Muscle layer of colon (tissue), 2 donors: Measurements from ENCODE around the gene CAMSAP1.

Source experiments
- H3K27ac ChIP-seq: one replicate; pipeline ENCODE4 v1.7.0; 2013; ENCODE audit warnings: low read depth, mild to moderate bottlenecking, low read length, moderate library complexity
- H3K27me3 ChIP-seq, 2 donors: one replicate each; pipeline ENCODE4 v1.7.0; 2013; ENCODE audit warnings: low read length in 2 of 2, mild to moderate bottlenecking in 2 of 2; ENCODE audit not compliant: insufficient read depth in 2 of 2, control insufficient read depth in 1 of 2
- H3K36me3 ChIP-seq: one replicate; pipeline ENCODE4 v1.7.0; 2013; ENCODE audit warnings: mild to moderate bottlenecking, low read length; ENCODE audit not compliant: insufficient read depth
- H3K4me1 ChIP-seq: one replicate; pipeline ENCODE4 v1.7.0; 2013; ENCODE audit warnings: mild to moderate bottlenecking, low read length; ENCODE audit not compliant: insufficient read depth
- H3K4me3 ChIP-seq, 2 donors: one replicate each; pipeline ENCODE4 v1.7.0; 2013; ENCODE audit warnings: low read length in 2 of 2, low read depth in 1 of 2, mild to moderate bottlenecking in 1 of 2, moderate library complexity in 1 of 2
- H3K9ac ChIP-seq: one replicate; pipeline ENCODE4 v1.7.0; 2013; ENCODE audit warnings: low read length
- H3K9me3 ChIP-seq: one replicate; pipeline ENCODE4 v1.7.0; 2013; ENCODE audit warnings: mild to moderate bottlenecking, low read length
- donor health status: abdominal sarcoma.
- donor health status: Adenocarcinoma of cecum.

The CAMSAP1 gene

DNA sequence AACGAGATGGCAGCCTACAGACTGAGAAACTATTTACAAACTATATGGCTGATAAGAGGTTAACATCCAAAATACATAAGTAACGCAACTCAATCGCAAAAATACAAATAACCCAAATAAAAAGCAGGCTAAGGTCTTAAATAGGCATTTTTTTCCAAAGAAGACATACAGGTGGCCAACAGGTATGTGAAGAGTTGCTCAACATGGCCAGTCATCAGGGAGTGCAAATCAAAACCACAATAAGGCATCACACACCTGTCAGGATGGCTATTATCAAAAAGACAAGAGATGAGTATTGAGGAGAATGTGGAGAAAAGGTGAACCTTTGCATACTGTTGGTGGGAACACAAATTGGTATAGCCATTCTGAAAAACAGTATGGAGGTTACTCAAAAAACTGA, 73.5 kb downstream of the CAMSAP1 start:
- Histone ChIP-seq H3K9ac (no peak overlapping the region), H3K27ac (no peak overlapping the region), H3K4me3 (no peak overlapping the region), H3K4me1 (no peaks in the 10 kb centered on the region), H3K9me3 (no peaks in the 10 kb centered on the region), H3K27me3 (no peaks in the 10 kb centered on the region), H3K36me3 (no peaks in the 10 kb centered on the region)

DNA sequence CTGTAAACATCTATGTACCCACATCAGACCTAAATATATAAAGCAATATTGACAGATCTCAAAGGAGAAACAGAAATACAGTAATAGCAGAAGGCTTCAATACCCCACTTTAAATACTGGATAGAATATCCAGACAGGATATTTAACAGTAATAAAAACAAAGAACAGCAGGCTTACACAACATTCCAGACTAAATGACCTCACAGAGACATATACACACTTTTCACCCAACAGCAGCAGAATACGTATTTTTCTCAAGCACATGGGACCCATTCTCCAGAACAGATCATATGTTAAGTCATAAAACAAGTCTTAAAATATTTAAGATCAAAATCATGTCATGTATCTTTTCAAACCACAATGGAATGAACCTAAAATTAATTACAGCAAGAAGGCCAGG, 76.8 kb downstream of the CAMSAP1 start:
- Histone ChIP-seq H3K36me3 (peaks cover 10% of the 10 kb centered on the region), H3K9me3 (no peaks in the 10 kb centered on the region), H3K4me1 (no peaks in the 10 kb centered on the region), H3K9ac (no peak overlapping the region), H3K4me3 (no peak overlapping the region), H3K27ac (no peak overlapping the region), H3K27me3 (no peaks in the 10 kb centered on the region)

DNA sequence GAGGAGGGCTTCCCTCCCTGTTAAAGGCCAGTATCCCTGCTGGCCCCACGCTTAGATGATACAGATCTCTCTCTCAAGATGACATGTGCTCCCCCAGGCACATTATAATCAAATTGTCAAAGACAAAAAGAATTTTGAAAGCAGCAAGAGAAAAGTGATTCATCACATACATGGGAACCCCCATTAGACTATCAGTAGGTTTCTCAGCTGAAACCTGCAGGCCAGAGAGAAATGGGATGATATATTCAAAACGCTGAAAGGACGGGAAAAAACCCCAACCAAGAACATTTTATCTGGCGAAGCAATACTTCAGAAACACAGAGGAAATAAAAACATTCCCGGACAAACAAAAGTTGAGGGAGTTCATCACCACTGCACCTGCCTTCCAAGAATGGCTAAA, 78.7 kb downstream of the CAMSAP1 start:
- Histone ChIP-seq H3K9ac (no peak overlapping the region), H3K36me3 (peaks cover 16% of the 10 kb centered on the region), H3K4me1 (no peaks in the 10 kb centered on the region), H3K27ac (no peak overlapping the region), H3K9me3 (no peaks in the 10 kb centered on the region), H3K4me3 (no peak overlapping the region), H3K27me3 (no peaks in the 10 kb centered on the region)

DNA sequence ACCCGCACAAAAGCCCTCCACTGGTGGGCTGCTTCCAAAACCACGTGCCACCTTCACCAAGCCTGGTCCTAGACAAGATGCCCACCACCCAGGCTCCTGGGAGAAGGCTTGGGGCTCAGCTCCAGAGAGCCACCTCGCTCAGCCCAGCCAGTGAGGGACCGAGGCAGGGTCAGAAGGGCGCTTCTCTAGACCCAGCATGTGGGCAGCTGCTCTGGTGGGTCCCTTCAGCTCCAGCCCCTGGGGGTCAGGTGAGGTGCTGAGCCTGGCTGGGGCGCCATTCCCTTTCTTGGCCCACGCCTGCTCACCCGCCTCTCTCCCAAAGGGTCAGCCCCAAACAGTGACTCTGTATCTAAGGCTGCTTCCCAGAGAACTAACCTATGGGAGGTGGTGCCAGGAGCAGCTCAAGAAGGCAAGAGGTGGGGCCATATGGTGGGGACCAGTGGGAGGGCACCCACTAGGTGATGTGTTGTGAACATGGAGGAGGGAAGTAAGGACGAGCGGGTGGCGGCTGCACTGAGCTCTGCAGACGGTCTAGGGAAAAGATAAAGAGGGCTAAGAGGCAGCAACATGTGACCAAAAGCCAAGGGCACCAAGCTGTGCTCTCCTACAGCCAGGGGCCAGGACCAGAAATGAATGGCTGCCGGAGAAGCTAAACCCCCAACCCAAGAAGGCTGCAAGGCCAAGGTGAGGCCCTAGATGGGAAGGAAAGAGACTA, 79.3 kb downstream of the CAMSAP1 start:
- H3K27ac ChIP-seq: no peak overlapping the region
- H3K36me3 ChIP-seq: peaks cover 22% of the 10 kb centered on the region

DNA sequence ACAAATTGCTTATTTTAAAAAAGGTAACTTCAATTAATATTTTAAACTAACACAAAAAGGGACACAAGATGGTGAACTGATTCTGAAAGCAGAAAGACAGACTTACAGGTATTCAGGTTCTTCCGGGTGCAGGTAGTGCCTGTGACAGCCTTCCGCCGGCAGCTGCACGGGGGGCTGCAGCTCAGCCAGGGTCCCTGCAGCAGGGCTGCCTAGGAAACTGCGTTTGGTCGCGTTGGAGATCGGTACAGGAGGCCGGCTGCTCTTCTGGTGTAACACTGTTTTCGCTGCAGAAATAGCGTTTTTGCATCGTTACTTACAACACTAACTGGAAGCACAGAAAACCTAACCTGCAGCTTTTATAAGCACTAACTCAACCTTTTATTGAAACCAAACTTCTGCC, 80.0 kb downstream of the CAMSAP1 start:
- Histone ChIP-seq H3K27ac (no peak overlapping the region), H3K4me1 (no peaks in the 10 kb centered on the region), H3K27me3 (no peaks in the 10 kb centered on the region), H3K9me3 (no peaks in the 10 kb centered on the region), H3K4me3 (no peak overlapping the region), H3K9ac (no peak overlapping the region), H3K36me3 (peaks cover 30% of the 10 kb centered on the region)

More for the DNA sequence above, 79.3 kb downstream of the CAMSAP1 start:
- no peak overlapping the region for H3K9ac ChIP-seq
- no peak overlapping the region for H3K4me3 ChIP-seq
- H3K27me3 ChIP-seq: no peaks in the 10 kb centered on the region
- no peaks in the 10 kb centered on the region for H3K9me3 ChIP-seq
- no peaks in the 10 kb centered on the region for H3K4me1 ChIP-seq

DNA sequence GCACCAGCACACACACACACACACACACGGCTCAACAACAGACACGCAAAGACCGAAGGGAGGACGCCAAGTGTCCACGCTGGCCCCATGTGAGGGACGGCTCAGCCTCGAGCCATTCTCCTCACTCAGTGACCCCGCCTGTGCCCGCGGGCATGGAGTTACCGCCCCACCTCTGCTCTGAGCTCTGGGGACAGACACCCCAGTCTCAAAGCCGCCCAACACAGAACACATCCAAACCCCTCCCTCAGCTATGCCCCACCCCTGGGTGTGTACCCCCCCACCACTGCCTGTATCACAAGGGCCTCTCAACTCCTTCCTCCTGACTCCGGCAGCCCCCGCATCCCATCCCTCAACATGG, 81.2 kb downstream of the CAMSAP1 start:
- Histone ChIP-seq H3K36me3 (peaks cover 36% of the 10 kb centered on the region), H3K9me3 (no peaks in the 10 kb centered on the region), H3K27me3 (no peaks in the 10 kb centered on the region), H3K27ac (no peak overlapping the region), H3K4me3 (no peak overlapping the region), H3K9ac (no peak overlapping the region), H3K4me1 (no peaks in the 10 kb centered on the region)

DNA sequence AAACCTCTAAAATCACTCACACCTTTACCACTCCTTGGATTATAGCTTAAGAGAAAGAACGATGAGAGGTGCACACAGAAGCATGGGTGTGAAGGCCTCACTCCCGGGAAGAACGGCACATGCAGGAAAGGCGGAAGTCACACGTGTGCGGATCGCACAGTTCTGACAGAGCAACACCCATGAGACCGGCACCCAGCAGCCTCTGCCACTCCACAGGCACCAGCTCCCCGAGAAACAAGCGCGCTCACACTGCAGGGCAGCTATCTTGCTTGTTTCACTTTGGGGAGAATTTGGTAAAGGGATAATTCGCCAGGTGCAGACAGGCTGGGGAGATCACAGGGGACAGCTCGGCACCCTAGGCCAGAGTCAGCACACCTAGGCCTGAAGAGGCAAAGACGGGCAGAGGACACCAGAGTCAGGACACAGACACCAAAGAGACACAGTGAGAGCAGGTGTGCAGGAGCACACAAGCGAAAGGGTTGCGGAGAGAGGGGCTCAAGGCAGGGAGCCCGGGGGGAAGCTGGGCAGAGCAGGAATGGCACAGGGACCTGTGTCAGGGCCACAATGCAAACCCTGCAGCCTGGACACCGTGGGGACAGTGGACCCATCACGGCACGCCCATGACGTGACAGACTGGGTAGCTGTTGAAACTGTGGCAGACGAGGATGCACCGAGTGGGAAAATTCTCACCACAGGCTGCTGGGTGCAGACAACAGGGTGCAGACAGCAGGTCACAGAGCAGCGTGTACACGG, 81.7 kb downstream of the CAMSAP1 start:
- Histone ChIP-seq H3K9ac (no peak overlapping the region), H3K9me3 (no peaks in the 10 kb centered on the region), H3K4me3 (no peak overlapping the region), H3K27me3 (no peaks in the 10 kb centered on the region), H3K36me3 (peaks cover 38% of the 10 kb centered on the region), H3K4me1 (no peaks in the 10 kb centered on the region), H3K27ac (no peak overlapping the region)

DNA sequence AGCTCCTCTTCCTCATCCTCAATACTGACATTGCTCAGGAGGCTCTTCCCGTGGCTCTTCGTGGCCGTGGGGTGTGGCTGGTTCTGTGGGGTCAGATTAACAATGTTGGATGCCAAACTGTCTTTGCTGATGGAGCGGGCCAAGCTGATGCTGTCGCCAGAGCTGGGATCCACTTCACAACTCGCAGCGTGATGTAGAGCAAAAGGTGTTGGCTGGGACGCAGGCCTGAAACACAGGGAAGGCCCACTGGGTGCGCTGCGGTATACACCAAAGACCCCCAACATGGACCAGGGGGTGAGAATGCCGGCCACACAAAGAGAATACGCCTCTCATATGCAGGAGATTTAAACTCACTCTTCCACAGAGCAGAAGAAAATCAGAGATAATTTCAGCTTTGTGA, 84.3 kb downstream of the CAMSAP1 start:
- no peak overlapping the region for H3K4me3 ChIP-seq
- no peak overlapping the region for H3K27ac ChIP-seq
- no peak overlapping the region for H3K9ac ChIP-seq
- H3K4me1 ChIP-seq: no peaks in the 10 kb centered on the region
- no peaks in the 10 kb centered on the region for H3K9me3 ChIP-seq
- H3K27me3 ChIP-seq: no peaks in the 10 kb centered on the region
- H3K36me3 ChIP-seq: peaks cover 48% of the 10 kb centered on the region

DNA sequence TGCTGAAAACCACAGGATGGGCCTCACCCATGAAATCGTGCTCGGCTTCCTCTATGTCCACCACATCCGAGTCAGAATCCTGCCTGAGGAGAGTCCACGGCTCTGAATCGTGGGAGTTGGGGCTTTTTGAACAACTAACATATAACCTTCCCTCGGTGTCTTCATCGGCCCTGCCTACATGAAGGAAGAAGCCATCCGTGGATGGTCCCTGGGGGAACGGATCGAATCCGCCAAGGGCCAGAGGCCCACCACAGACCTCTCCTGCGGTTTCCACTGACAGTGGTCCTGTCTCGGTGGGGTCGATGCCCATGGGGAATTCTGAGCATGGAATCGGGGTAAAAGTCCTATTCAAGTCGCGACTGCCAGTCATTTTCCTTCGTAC, 85.0 kb downstream of the CAMSAP1 start:
- Histone ChIP-seq H3K4me1 (no peaks in the 10 kb centered on the region), H3K27me3 (no peaks in the 10 kb centered on the region), H3K27ac (no peak overlapping the region), H3K9me3 (no peaks in the 10 kb centered on the region), H3K36me3 (peaks cover 54% of the 10 kb centered on the region), H3K4me3 (no peak overlapping the region), H3K9ac (no peak overlapping the region)

DNA sequence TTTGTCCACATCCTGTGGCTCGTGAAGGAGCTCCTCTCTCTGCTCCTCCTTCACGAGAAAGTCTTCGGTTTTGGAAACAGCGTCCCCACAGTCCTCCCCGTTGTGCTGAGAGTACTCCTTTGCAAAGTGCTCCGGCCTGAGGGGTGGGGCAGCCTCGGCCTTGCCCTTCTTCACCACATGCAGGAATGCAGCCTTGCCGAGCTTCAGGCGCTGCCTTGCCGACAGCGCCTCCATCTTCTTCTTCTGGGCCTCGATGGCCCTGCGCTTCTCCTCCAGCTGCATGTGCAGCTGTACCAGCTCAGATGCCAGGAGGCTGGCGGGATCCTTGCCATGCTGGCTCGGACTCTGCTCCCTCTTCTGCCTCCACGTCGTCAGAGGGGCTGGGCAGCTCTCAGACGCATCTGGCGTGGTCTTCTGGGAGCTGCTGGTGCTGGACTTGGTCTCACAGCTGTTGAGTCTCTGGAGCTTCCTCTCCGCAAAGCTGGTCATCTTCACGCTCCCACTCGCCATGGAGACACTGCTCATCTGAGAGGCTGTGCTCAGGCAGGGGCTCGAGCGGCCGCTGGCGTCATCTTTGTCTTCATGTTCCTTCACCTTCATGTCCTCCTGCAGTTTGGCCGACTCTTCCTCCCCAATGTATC, 85.5 kb downstream of the CAMSAP1 start:
- Histone ChIP-seq H3K27ac (no peak overlapping the region), H3K9ac (no peak overlapping the region), H3K4me1 (no peaks in the 10 kb centered on the region), H3K9me3 (no peaks in the 10 kb centered on the region), H3K4me3 (no peak overlapping the region), H3K36me3 (peaks cover 54% of the 10 kb centered on the region), H3K27me3 (no peaks in the 10 kb centered on the region)

DNA sequence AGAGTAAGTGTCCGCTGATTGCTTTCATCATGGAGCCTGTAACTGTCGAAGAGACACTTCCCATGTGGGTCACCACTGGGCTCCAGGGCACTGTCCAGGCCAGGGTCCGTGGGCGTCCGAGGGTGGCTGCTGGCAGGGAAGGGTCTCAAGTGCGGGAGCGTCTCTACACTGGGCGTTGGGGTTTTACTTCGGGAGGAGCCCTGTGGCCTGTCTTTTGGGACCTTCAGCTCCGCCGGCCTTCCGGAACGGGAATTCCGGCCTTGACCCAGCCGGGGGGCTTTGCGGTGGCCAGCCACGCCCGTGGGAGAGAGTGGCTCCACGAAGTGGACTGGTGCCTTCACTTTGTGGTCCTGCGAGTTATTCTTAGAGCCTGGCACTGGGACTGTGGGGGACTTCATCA, 86.2 kb downstream of the CAMSAP1 start:
- Histone ChIP-seq H3K27ac (no peak overlapping the region), H3K4me1 (no peaks in the 10 kb centered on the region), H3K9ac (no peak overlapping the region), H3K9me3 (no peaks in the 10 kb centered on the region), H3K4me3 (no peak overlapping the region), H3K36me3 (peaks cover 56% of the 10 kb centered on the region), H3K27me3 (no peaks in the 10 kb centered on the region)
